ENCODE data around the gene KLHL26.

Gene KLHL26

GRCh38 chr19:18713550-18714117, 76.8 kb downstream of the KLHL26 start:
- DNase-seq (ENCODE audit: low read depth in 3 of 3), result no peak

GRCh38 chr19:18715416-18715815, 78.6 kb downstream of the KLHL26 start:
- no peak for DNase-seq (ENCODE audit: low read depth in 3 of 3)

- DNase-seq (ENCODE audit: low read depth in 3 of 3), result no peak
These were observed 80.0 kb downstream of the KLHL26 start for GRCh38 chr19:18716857-18717256.

- DNase-seq (ENCODE audit: low read depth in 3 of 3), result no peak
These were observed 80.8 kb downstream of the KLHL26 start for GRCh38 chr19:18717601-18718000.

GRCh38 chr19:18718015-18718526, 81.2 kb downstream of the KLHL26 start:
- no peak for DNase-seq (ENCODE audit: low read depth in 3 of 3)

GRCh38 chr19:18718846-18719458, 82.1 kb downstream of the KLHL26 start:
- no peak for DNase-seq (ENCODE audit: low read depth in 3 of 3)

- no peak for DNase-seq (ENCODE audit: low read depth in 3 of 3)
These were observed 82.7 kb downstream of the KLHL26 start for GRCh38 chr19:18719541-18719940.

Measured in stimulated activated CD4-positive, alpha-beta T cell treated with anti-CD3 and anti-CD28 coated beads, TNF-alpha, amount 100 ng/mL, for 24 hours (primary cell).